Hematopoietic multipotent progenitor cell treated with erythropoietin and hydrocortisone succinate and interleukin-3 and kit ligand, for 17 days (in vitro differentiated cells): ENCODE measurements around the gene TRAPPC14.
A peak's percentile ranks its signal among the peaks of the same experiment; 100 is the strongest.

Experiments
- DNase-seq: peaks from one replicate; pipeline ENCODE4 v3.0.0-alpha.2; 2015; ENCODE audit warnings: low spot score

Gene TRAPPC14

GRCh38 chr7:100124301-100125230, 34.0 kb downstream of the TRAPPC14 start:
- peak; percentile 40 for DNase-seq

GRCh38 chr7:100122568-100122967, 36.0 kb downstream of the TRAPPC14 start:
- DNase-seq: peak; percentile 78

GRCh38 chr7:100122067-100122466, 36.5 kb downstream of the TRAPPC14 start:
- DNase-seq: no peak

- DNase-seq: peak; percentile 36
Measured at GRCh38 chr7:100120733-100121036, 37.8 kb downstream of the TRAPPC14 start.

GRCh38 chr7:100119970-100120732, 38.4 kb downstream of the TRAPPC14 start:
- DNase-seq: peak; percentile 72

GRCh38 chr7:100119072-100119969, 39.2 kb downstream of the TRAPPC14 start, which contains the start of the genes CNPY4 and TAF6:
Gene CNPY4 (plus strand): TSS chr7:100119634. CDS start chr7:100119745, 111 bp downstream.
Gene TAF6 (minus strand): TSS chr7:100119358. CDS start chr7:100114209, 5,149 bp downstream.
- DNase-seq: peak; percentile 98

- DNase-seq: no peak
Measured at GRCh38 chr7:100118388-100119071, 40.0 kb downstream of the TRAPPC14 start.

- DNase-seq: no peak
Measured at GRCh38 chr7:100115026-100115425, 43.5 kb downstream of the TRAPPC14 start.

GRCh38 chr7:100111914-100112313, 46.6 kb downstream of the TRAPPC14 start:
- no peak for DNase-seq

- no peak for DNase-seq
Measured at GRCh38 chr7:100111156-100111555, 47.4 kb downstream of the TRAPPC14 start.

- no peak for DNase-seq
Measured at GRCh38 chr7:100109521-100110163, 48.9 kb downstream of the TRAPPC14 start.

GRCh38 chr7:100107890-100108289, 50.6 kb downstream of the TRAPPC14 start:
- no peak for DNase-seq

- no peak for DNase-seq
Measured at GRCh38 chr7:100107125-100107737, 51.3 kb downstream of the TRAPPC14 start.

GRCh38 chr7:100106633-100107032, 51.9 kb downstream of the TRAPPC14 start:
- DNase-seq: no peak

- no peak for DNase-seq
Measured at GRCh38 chr7:100105534-100105933, 53.0 kb downstream of the TRAPPC14 start.
